HepG2 (cell line): ENCODE results near the gene FBXO7. TPM values are rescaled to one million over a fixed set of nuclear protein-coding genes. Genes with fewer than 3 reads are reported as not detected.

Experiments
- ATAC-seq: fragments of 200-7000 bp; cut with Tn5 transposase; 3 replicates; pipeline ENCODE4 v1.9.1; 2020; ENCODE audit warnings: mild to moderate bottlenecking, moderate library complexity
- BruUV-seq: library from RNA; stranded (reverse); fragments of 400-500 nt; replicated peaks from 2 replicates; lab custom pipeline; 2021; lab: Mats Ljungman, UMichigan
- CTCF ChIA-PET: fragments of 300-600 bp; formaldehyde crosslinking; extraction: SDS; loops from one replicate; lab custom pipeline; 2021; ENCODE audit warnings: low total read pairs, inconsistent platforms, low intra/inter-chr PET ratio; lab: Yijun Ruan, JAX
- POLR2A ChIA-PET: fragments of 350-600 bp; sonication (Branson Sonifier 250); formaldehyde crosslinking; loops from one replicate; lab custom pipeline; 2020; ENCODE audit warnings: antibody characterized with exemption, inconsistent platforms; lab: Yijun Ruan, JAX
- DNase-seq: peaks from one replicate; pipeline ENCODE4 v3.0.0-alpha.2; 2015; ENCODE audit warnings: low spot score
- FAIRE-seq: peaks from 3 replicates; lab custom pipeline; 2011; peaks lifted over from hg19 to GRCh38; lab: Jason Lieb, UNC
- H2AFZ ChIP-seq: one replicate; pipeline ENCODE4 v1.6.1; 2011; ENCODE audit warnings: low read length, inconsistent platforms
- H3K27ac ChIP-seq: fragments of 300-600 bp; 3 replicates; pipeline ENCODE4 v1.8.0; 2011; ENCODE audit warnings: mixed run types, mild to moderate bottlenecking, mixed read lengths, low read length, inconsistent platforms; ENCODE audit not compliant: insufficient read depth; ENCODE audit errors: extremely low read length
- H3K27me3 ChIP-seq, 2 experiments: fragments of 200-600 bp in 1 of 2; 2 replicates in 1 of 2; 3 replicates in 1 of 2; pipeline versions ENCODE4 v1.6.0 to v1.8.0; 2011; ENCODE audit warnings: low read length in 2 of 2, mild to moderate bottlenecking in 2 of 2, moderate library complexity in 2 of 2, inconsistent platforms in 1 of 2; ENCODE audit not compliant: insufficient read depth in 2 of 2, control insufficient read depth in 1 of 2
- H3K36me3 ChIP-seq, 2 experiments: fragments of 200-600 bp in 1 of 2; replicated peaks in 1 of 2; 2 replicates in 1 of 2; 3 replicates in 1 of 2; pipeline versions ENCODE4 v1.5.1 to v1.8.0; 2011; ENCODE audit warnings: low read length in 2 of 2, inconsistent platforms in 1 of 2; ENCODE audit not compliant: insufficient read depth in 2 of 2, control insufficient read depth in 1 of 2
- H3K4me1 ChIP-seq: 2 replicates; pipeline ENCODE4 v1.5.1; 2012; ENCODE audit warnings: low read length, inconsistent platforms; ENCODE audit not compliant: insufficient read depth
- H3K4me2 ChIP-seq: 2 replicates; pipeline ENCODE4 v1.6.0; 2011; ENCODE audit warnings: low read depth, low read length, inconsistent platforms
- H3K4me3 ChIP-seq, 3 experiments: fragments of 200-600 bp in 1 of 3; sonication (generic), shearing (Covaris generic) in 1 of 3; replicated peaks in 1 of 3; 2 replicates each; pipeline ENCODE4 v1.5.1; 2011 to 2016; ENCODE audit warnings: low read length in 3 of 3, inconsistent platforms in 2 of 3, low read depth in 2 of 3, mild to moderate bottlenecking in 2 of 3, control low read depth in 1 of 3, mixed read lengths in 1 of 3; ENCODE audit not compliant: insufficient read depth in 1 of 3
- H3K79me2 ChIP-seq: one replicate; pipeline ENCODE4 v1.6.1; 2011; ENCODE audit warnings: low read length, inconsistent platforms; ENCODE audit not compliant: insufficient read depth
- H3K9ac ChIP-seq: 2 replicates; pipeline ENCODE4 v1.6.0; 2011; ENCODE audit warnings: mild to moderate bottlenecking, low read depth, low read length, inconsistent platforms; ENCODE audit not compliant: insufficient read depth
- H3K9me3 ChIP-seq: 2 replicates; pipeline ENCODE4 v1.5.1; 2012; ENCODE audit warnings: mild to moderate bottlenecking, low read length
- H4K20me1 ChIP-seq: 2 replicates; pipeline ENCODE4 v1.6.0; 2011; ENCODE audit warnings: inconsistent platforms, mild to moderate bottlenecking, low read length, moderate library complexity; ENCODE audit not compliant: insufficient read depth
- AKAP8 ChIP-seq: sonication (generic); formaldehyde crosslinking; IDR thresholded peaks from 2 replicates; pipeline ENCODE4 v1.5.1; 2020; ENCODE audit warnings: mild to moderate bottlenecking, missing genetic modification reagents
- CHD4 ChIP-seq: fragments of 200-600 bp; sonication (generic); IDR thresholded peaks from 2 replicates; pipeline ENCODE4 v1.7.0; 2017; ENCODE audit warnings: mild to moderate bottlenecking, low read length, borderline replicate concordance
- CTCF ChIP-seq: sonication (generic); formaldehyde crosslinking; IDR thresholded peaks from 2 replicates; pipeline ENCODE4 v1.5.0; 2020; ENCODE audit warnings: mild to moderate bottlenecking, missing genetic modification reagents, moderate library complexity
- EED ChIP-seq: sonication (generic); formaldehyde crosslinking; IDR thresholded peaks from 2 replicates; pipeline ENCODE4 v1.5.0; 2020; ENCODE audit warnings: mild to moderate bottlenecking, missing genetic modification reagents
- MAFK ChIP-seq, 2 experiments: IDR thresholded peaks in 1 of 2; conservative IDR thresholded peaks in 1 of 2; 2 replicates each; pipeline ENCODE4 v1.6.1; 2011; ENCODE audit warnings: improper control_type of control experiment in 2 of 2, low read length in 2 of 2
- MIER2 ChIP-seq: IDR thresholded peaks from 2 replicates; pipeline ENCODE4 v1.6.1; 2016; ENCODE audit warnings: missing biosample characterization, missing genetic modification reagents
- MYNN ChIP-seq: sonication (generic); formaldehyde crosslinking; IDR thresholded peaks from 2 replicates; pipeline ENCODE4 v1.4.0; 2020; ENCODE audit warnings: mild to moderate bottlenecking, low read depth, missing genetic modification reagents
- NFE2 ChIP-seq: sonication (generic); formaldehyde crosslinking; IDR thresholded peaks from 2 replicates; pipeline ENCODE4 v1.4.0; 2020; ENCODE audit warnings: missing genetic modification reagents
- RERE ChIP-seq: IDR thresholded peaks from 2 replicates; pipeline ENCODE4 v1.6.1; 2016; ENCODE audit warnings: low read depth, missing genetic modification reagents, missing compliant biosample characterization
- SMC3 ChIP-seq: IDR thresholded peaks from 2 replicates; pipeline ENCODE4 v1.6.1; 2011; ENCODE audit warnings: low read length, improper control_type of control experiment
- SOX13 ChIP-seq, 3 experiments: fragments of 450-650 bp in 1 of 3; sonication (generic) in 1 of 3; formaldehyde crosslinking in 1 of 3; IDR thresholded peaks in 2 of 3; conservative IDR thresholded peaks in 1 of 3; 2 replicates each; pipeline versions ENCODE4 v1.5.0 to v1.6.1; 2016 to 2020; ENCODE audit warnings: antibody characterized with exemption in 1 of 3, mild to moderate bottlenecking in 1 of 3, missing compliant biosample characterization in 1 of 3, missing genetic modification reagents in 1 of 3, moderate library complexity in 1 of 3
- STAG1 ChIP-seq: sonication (generic); formaldehyde crosslinking; IDR thresholded peaks from 2 replicates; pipeline ENCODE4 v1.4.0; 2020; ENCODE audit warnings: missing genetic modification reagents
- ZNF143 ChIP-seq: sonication (generic); formaldehyde crosslinking; IDR thresholded peaks from 2 replicates; pipeline ENCODE4 v1.4.0; 2020; ENCODE audit warnings: missing genetic modification reagents
- ZNF710 ChIP-seq: sonication (generic); formaldehyde crosslinking; IDR thresholded peaks from 2 replicates; pipeline ENCODE4 v1.5.0; 2020; ENCODE audit warnings: mild to moderate bottlenecking, missing genetic modification reagents, borderline replicate concordance
- ZNF737 ChIP-seq: sonication (generic); formaldehyde crosslinking; IDR thresholded peaks from 2 replicates; pipeline ENCODE4 v1.5.0; 2020; ENCODE audit warnings: missing genetic modification reagents, mild to moderate bottlenecking, borderline replicate concordance
- ZNF75D ChIP-seq: sonication (generic); formaldehyde crosslinking; IDR thresholded peaks from 2 replicates; pipeline ENCODE4 v1.8.1; 2023; ENCODE audit warnings: missing genetic modification reagents, mild to moderate bottlenecking, borderline replicate concordance
- WGBS: methylation state at CpG from one replicate; pipeline ENCODE4 v1.1.6; 2017; ENCODE audit warnings: low lambda C conversion rate; 5-methylcytosine and 5-hydroxymethylcytosine counted together
- in situ Hi-C: cut with HindIII; loops from 2 replicates; pipeline ENCODE4 v1.10.0; 2017; ENCODE audit warnings: low pct_unique_long_range_greater_than_20kb; ENCODE audit not compliant: extremely low pct_ligation_motif_present
- intact Hi-C: fragments of 100-400 bp; cut with micrococcal nuclease; formaldehyde crosslinking; loops from one replicate; pipeline ENCODE4 v1.10.0; 2022; ENCODE audit not compliant: unreplicated experiment
- polyA plus RNA-seq, 8 experiments: library from polyadenylated mRNA; depleted of rRNA in 3 of 8; stranded (reverse) in 7 of 8; unstranded in 1 of 8; fragments of >200 nt; fragmentation: Illumina TruSeq in 4 of 8; extraction: Trizol in 4 of 8; gene quantifications; 2 replicates each; pipeline versions ENCODE4 v1.2.1 to v1.2.3, GENCODE V29; 2011 to 2016; ENCODE audit warnings: low read depth in 4 of 8, missing spikeins in 1 of 8, mixed read lengths in 1 of 8; ENCODE audit not compliant: insufficient read depth in 1 of 8
- total RNA-seq, 5 experiments: library from RNA; depleted of rRNA; stranded (reverse); fragments of >200 nt; fragmentation: Illumina TruSeq; extraction: Trizol; gene quantifications; 2 replicates each; pipeline ENCODE4 v1.2.3, GENCODE V29; 2016; ENCODE audit warnings: low read depth in 1 of 5

FBXO7 gene
- total and polyA plus RNA-seq, 2 of the 13 experiments (the other 11 are each of a cell fraction or from before 2014, with no cell fraction given): 105 to 172 TPM

GRCh38 chr22:32444068-32444467 is 30.5 kb upstream of the FBXO7 start:
- Histone ChIP-seq H3K9me3 (no peaks in the 10 kb centered on the region), H3K79me2 (no peaks in the 10 kb centered on the region), H3K4me3 (no peak overlapping the region), H3K9ac (no peak overlapping the region), H2AFZ (no peak overlapping the region), H3K4me2 (no peak overlapping the region), H3K4me1 (no peaks in the 10 kb centered on the region), H3K27me3 (peaks cover 0 to 28% of the 10 kb centered on the region in 2 experiments; a peak in 3 of 5 replicates), H4K20me1 (no peaks in the 10 kb centered on the region), H3K27ac (no peak overlapping the region), H3K36me3 (no peaks in the 10 kb centered on the region)
- in situ Hi-C loops: no loop called here
- ChIA-PET POLR2A (no interaction called here), CTCF (interaction anchor here (1.1 to 1.7 kb wide), 3 partner anchors 30 to 467 kb away, joined by 3 to 4 read pairs (median 3); no protein-coding TSS in a partner anchor)
- peak; percentile 37 for DNase-seq
- BruUV-seq: no TSS peak
- FAIRE-seq: peak; percentile 53
- under 1% methylated on average over 5 of the region's 6 CpGs for WGBS
- peak; percentile 82 for ATAC-seq
- intact Hi-C loops: loop anchor here (2.0 kb wide), 1 partner anchor 31 kb away; the partner anchor contains the start of gene RTCB
- TF ChIP-seq ZNF75D (CRISPR knock-in tag): no peak
- no peak for TF ChIP-seq RERE (CRISPR knock-in tag)
- TF ChIP-seq SMC3: peak; percentile 66
- TF ChIP-seq ZNF737 (CRISPR knock-in tag): no peak
- no peak for TF ChIP-seq ZNF143 (CRISPR knock-in tag)
- TF ChIP-seq CTCF (CRISPR knock-in tag): peak; percentile 77
- no peak for TF ChIP-seq EED (CRISPR knock-in tag)
- peak; percentile 10 to 12; a peak in 2 of 4 replicates for TF ChIP-seq MAFK (conservative IDR thresholded peaks at IDR 0.05 in 1 of 2, IDR thresholded peaks at IDR 0.05 in 1 of 2; ENCODE audit: low read length in 2 of 2)
- TF ChIP-seq NFE2 (CRISPR knock-in tag): 0 out of 2 replicates have a peak, but pooled peaks have one; percentile 44
- no peak for TF ChIP-seq MYNN (CRISPR knock-in tag)
- no peak for TF ChIP-seq SOX13 (IDR thresholded peaks at IDR 0.05)
- TF ChIP-seq SOX13 (CRISPR knock-in tag; conservative IDR thresholded peaks at IDR 0.05 in 1 of 2, IDR thresholded peaks at IDR 0.05 in 1 of 2): no peak
- TF ChIP-seq CHD4: no peak
- no peak for TF ChIP-seq AKAP8
- TF ChIP-seq ZNF710 (CRISPR knock-in tag): no peak
- peak; percentile 73 for TF ChIP-seq STAG1
- no peak for TF ChIP-seq MIER2 (CRISPR knock-in tag)
